DOHH2 (cell line): Measurements from ENCODE around the gene MRPL38.

Source experiments
- EZH2phosphoT487 ChIP-seq: fragments of 200-600 bp; sonication (generic); IDR thresholded peaks from 2 replicates; pipeline ENCODE4 v1.6.1; 2017; ENCODE audit warnings: borderline replicate concordance, mild to moderate bottlenecking, antibody characterized with exemption, low read length, moderate library complexity, mixed read lengths
- TF ChIP-seq, protein P1 (sequence below): fragments of 200-600 bp; sonication (generic); IDR thresholded peaks from one replicate; pipeline ENCODE4 v1.5.1; 2014; ENCODE audit warnings: antibody characterized with exemption, mild to moderate bottlenecking, low read depth, low read length; ENCODE audit not compliant: poor library complexity, severe bottlenecking

- TF ChIP-seq, protein P1, sequence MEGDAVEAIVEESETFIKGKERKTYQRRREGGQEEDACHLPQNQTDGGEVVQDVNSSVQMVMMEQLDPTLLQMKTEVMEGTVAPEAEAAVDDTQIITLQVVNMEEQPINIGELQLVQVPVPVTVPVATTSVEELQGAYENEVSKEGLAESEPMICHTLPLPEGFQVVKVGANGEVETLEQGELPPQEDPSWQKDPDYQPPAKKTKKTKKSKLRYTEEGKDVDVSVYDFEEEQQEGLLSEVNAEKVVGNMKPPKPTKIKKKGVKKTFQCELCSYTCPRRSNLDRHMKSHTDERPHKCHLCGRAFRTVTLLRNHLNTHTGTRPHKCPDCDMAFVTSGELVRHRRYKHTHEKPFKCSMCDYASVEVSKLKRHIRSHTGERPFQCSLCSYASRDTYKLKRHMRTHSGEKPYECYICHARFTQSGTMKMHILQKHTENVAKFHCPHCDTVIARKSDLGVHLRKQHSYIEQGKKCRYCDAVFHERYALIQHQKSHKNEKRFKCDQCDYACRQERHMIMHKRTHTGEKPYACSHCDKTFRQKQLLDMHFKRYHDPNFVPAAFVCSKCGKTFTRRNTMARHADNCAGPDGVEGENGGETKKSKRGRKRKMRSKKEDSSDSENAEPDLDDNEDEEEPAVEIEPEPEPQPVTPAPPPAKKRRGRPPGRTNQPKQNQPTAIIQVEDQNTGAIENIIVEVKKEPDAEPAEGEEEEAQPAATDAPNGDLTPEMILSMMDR = no peak
- no peak for TF ChIP-seq EZH2phosphoT487
Measured at GRCh38 chr17:75900691-75901533, 3.8 kb downstream of the MRPL38 start.
